Measurements from ENCODE around the gene KMT2C.

- TF ChIP-seq RAD21 (conservative IDR thresholded peaks at IDR 0.05) (no peak), POLR2AphosphoS5 (IDR thresholded peaks at IDR 0.05) (no peak), EP300 (conservative IDR thresholded peaks at IDR 0.05; ENCODE audit: poor library complexity, severe bottlenecking) (no peak), EZH2 (IDR thresholded peaks at IDR 0.05; ENCODE audit: borderline replicate concordance, insufficient read depth, low read length, poor library complexity, severe bottlenecking) (no peak)
- TF ChIP-seq, protein P1, sequence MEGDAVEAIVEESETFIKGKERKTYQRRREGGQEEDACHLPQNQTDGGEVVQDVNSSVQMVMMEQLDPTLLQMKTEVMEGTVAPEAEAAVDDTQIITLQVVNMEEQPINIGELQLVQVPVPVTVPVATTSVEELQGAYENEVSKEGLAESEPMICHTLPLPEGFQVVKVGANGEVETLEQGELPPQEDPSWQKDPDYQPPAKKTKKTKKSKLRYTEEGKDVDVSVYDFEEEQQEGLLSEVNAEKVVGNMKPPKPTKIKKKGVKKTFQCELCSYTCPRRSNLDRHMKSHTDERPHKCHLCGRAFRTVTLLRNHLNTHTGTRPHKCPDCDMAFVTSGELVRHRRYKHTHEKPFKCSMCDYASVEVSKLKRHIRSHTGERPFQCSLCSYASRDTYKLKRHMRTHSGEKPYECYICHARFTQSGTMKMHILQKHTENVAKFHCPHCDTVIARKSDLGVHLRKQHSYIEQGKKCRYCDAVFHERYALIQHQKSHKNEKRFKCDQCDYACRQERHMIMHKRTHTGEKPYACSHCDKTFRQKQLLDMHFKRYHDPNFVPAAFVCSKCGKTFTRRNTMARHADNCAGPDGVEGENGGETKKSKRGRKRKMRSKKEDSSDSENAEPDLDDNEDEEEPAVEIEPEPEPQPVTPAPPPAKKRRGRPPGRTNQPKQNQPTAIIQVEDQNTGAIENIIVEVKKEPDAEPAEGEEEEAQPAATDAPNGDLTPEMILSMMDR (IDR thresholded peaks at IDR 0.05; ENCODE audit: poor library complexity, severe bottlenecking), result no peak
These were observed 7.8 kb upstream of the KMT2C start for GRCh38 chr7:152443586-152443985.
